Activated CD8-positive, alpha-beta T cell treated with anti-CD3 and anti-CD28 coated beads, Interleukin-2, amount 10 ng/mL, durations not matched to agents 7 days and 5 days (primary cell): Measurements from ENCODE around the gene TFB1M. TPM values are rescaled to one million over a fixed set of nuclear protein-coding genes. Genes with fewer than 3 reads are reported as not detected.
A peak's percentile ranks its signal among the peaks of the same experiment; 100 is the strongest.
"Not testable (repeated sequence)": the region's sequence is repeated elsewhere in the genome, so short reads cannot be mapped to it uniquely, and the experiment has no call there.

Experiments
- ATAC-seq: fragments of 150-1000 bp; cut with Tn5 transposase; one replicate; pipeline ENCODE4 v1.10.0; 2021; ENCODE audit warnings: moderate library complexity
- CTCF ChIA-PET: fragments of 350-600 bp; sonication (Branson Sonifier 250); formaldehyde crosslinking; loops from one replicate; lab custom pipeline; 2021; ENCODE audit warnings: antibody characterized with exemption; lab: Charles Lee
- POLR2A ChIA-PET: fragments of 350-600 bp; sonication (Branson Sonifier 250); formaldehyde crosslinking; loops from one replicate; lab custom pipeline; 2021; ENCODE audit warnings: antibody characterized with exemption; lab: Charles Lee
- DNase-seq: peaks from one replicate; pipeline ENCODE4 v3.0.0-alpha.2; 2020
- H3K27ac Mint-ChIP-seq: one replicate; pipeline ENCODE4 v1.8.0; 2021; ENCODE audit warnings: mild to moderate bottlenecking, mixed read lengths
- H3K27me3 Mint-ChIP-seq: one replicate; pipeline ENCODE4 v1.8.0; 2021; ENCODE audit warnings: low read depth, mixed read lengths
- H3K36me3 Mint-ChIP-seq: one replicate; pipeline ENCODE4 v1.8.0; 2021; ENCODE audit warnings: low read depth, mixed read lengths
- H3K4me1 Mint-ChIP-seq: one replicate; pipeline ENCODE4 v1.8.0; 2021; ENCODE audit warnings: low read depth, mixed read lengths
- H3K4me3 Mint-ChIP-seq: one replicate; pipeline ENCODE4 v1.8.0; 2021; ENCODE audit warnings: mild to moderate bottlenecking, mixed read lengths
- H3K9me3 Mint-ChIP-seq: one replicate; pipeline ENCODE4 v1.8.0; 2022; ENCODE audit warnings: mixed read lengths; ENCODE audit not compliant: insufficient read depth
- total RNA-seq, 2 experiments: library from RNA; stranded (reverse); gene quantifications; one replicate each; pipeline ENCODE4 v1.2.3, GENCODE V29; 2021

TFB1M gene
- total RNA-seq: 10 to 100 TPM; 34.9 to 35.1 TPM

DNA sequence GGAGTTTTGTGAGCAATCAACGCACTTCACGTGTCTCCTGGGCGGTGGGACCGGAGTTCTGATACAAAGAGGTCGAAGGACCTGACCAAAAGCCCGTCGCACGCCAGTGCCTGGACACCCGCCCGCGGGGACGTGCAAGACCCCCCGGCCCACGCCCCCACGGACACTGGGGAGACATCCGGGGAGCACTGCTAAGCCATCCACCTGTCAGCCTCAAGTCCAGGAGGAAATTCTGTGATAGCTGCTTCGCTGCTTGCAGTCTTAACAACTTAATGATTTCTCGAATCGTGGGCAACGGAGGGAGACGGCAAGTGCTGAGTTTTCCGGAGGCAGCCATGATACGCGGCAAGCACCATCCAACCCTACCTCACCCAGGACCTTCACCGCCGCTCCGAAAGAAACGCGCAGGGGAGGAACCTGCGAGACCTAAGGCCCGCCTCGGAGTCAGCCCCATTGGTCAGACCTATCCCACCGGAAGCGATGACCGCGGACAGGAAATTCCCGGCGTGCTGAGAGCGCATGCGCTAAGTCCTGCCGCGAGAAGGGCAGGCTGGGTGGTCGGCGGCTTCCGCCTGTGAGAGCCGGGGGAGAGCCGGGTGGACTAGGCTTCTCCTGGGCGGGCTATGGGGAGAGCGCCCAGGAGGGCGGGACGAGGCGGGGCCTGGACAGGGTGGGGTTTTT, at the start of gene TFB1M:
Gene TFB1M, minus strand, starts transcription at position 393 of the 681 bp plus-strand sequence. Its CDS starts 56 bp downstream, at position 337.
- peaks cover 30% of the 10 kb centered on the region for H3K36me3 Mint-ChIP-seq
- ATAC-seq (peak; percentile 97), DNase-seq (peak; percentile 99)
- ChIA-PET POLR2A (interaction anchor here (0.6 to 1.5 kb wide), 5 partner anchors 10 to 1707 kb away, joined by 3 to 5 read pairs (median 4); no protein-coding TSS in a partner anchor), CTCF (interaction anchor here (1.5 to 5.4 kb wide), 11 partner anchors 8 to 639 kb away, joined by 4 to 40 read pairs (median 6); no protein-coding TSS in a partner anchor)
- H3K4me3 Mint-ChIP-seq: peak within 1 kb of the TSS; percentile 98
- peaks cover 5% of the 10 kb centered on the region for H3K27me3 Mint-ChIP-seq
- peak within 1 kb of the TSS; percentile 97 for H3K27ac Mint-ChIP-seq
- H3K9me3 Mint-ChIP-seq: no peaks in the 10 kb centered on the region
- peaks cover 35% of the 10 kb centered on the region for H3K4me1 Mint-ChIP-seq

DNA sequence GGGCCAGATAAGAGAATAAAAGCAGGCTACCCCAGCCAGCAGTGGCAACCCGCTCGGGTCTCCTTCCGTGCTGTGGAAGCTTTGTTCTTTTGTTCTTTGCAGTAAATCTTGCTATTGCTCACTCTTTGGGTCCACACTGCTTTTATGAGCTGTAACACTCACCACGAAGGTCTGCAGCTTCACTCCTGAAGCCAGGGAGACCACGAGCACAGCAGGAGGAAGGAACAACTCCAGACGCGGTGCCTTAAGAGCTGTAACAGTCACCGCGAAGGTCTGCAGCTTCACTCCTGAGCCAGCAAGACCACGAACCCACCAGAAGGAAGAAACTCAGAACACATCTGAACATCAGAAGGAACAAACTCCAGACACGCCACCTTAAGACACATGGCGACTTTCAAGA, 49.7 kb upstream of the TFB1M start:
- H3K36me3 Mint-ChIP-seq, H3K27me3 Mint-ChIP-seq, ATAC-seq, H3K27ac Mint-ChIP-seq, H3K4me3 Mint-ChIP-seq, DNase-seq, H3K4me1 Mint-ChIP-seq, CTCF ChIA-PET: not testable (repeated sequence)
- H3K9me3 Mint-ChIP-seq: peaks cover 16% of the 10 kb centered on the region
- POLR2A ChIA-PET: interaction anchor here (0.8 kb wide), 1 partner anchor 23 kb away, joined by 3 read pairs; no protein-coding TSS in a partner anchor

DNA sequence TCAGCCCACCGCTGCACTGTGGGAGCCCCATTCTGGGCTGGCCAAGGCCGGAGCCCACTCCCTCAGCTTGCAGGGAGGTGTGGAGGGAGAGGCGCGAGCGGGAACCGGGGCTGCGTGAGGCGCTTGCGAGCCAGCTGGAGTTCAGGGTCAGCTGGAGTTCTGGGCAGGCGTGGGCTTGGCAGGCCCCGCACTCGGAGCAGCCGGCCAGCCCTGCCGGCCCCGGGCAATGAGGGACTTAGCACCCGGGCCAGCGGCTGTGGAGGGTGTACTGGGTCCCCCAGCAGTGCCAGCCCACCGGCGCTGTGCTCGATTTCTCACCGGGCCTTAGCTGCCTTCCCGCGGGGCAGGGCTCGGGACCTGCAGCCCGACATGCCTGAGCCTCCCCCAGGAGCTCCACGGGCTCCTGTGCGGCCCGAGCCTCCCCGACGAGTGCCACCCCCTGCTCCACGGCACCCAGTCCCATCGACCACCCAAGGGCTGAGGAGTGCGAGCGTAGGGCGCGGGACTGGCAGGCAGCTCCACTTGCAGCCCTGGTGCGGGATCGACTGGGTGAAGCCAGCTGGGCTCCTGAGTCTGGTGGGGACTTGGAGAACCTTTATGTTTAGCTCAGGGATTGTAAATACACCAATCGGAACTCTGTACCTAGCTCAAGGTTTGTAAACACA, 48.8 kb upstream of the TFB1M start:
- ATAC-seq, H3K27me3 Mint-ChIP-seq, H3K36me3 Mint-ChIP-seq, CTCF ChIA-PET, H3K4me1 Mint-ChIP-seq, DNase-seq, H3K27ac Mint-ChIP-seq, H3K4me3 Mint-ChIP-seq: not testable (repeated sequence)
- H3K9me3 Mint-ChIP-seq: peaks cover 16% of the 10 kb centered on the region
- POLR2A ChIA-PET: interaction anchor here (0.5 kb wide), 1 partner anchor 176 kb away, joined by 3 read pairs; no protein-coding TSS in a partner anchor

DNA sequence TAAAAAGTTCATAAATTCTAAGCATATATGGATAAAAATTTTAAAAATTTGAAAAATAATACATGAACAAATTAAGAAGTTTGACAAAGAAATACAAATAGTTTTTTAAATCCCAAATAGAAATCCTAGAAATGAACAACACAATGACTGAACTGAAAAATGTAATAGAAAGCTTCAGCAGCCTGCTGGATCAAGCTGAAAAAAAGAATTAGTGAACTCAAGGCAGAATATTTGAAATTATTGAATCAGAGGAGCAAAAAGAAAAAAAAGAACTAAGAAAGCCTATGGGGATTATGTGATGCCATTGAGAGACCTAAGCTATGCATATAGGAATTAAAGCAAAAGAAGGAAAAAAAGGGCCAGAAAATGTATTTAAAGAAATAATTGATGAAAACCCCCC, 39.9 kb upstream of the TFB1M start:
- Mint-ChIP-seq H3K4me3 (no peak overlapping the region), H3K9me3 (peaks cover 22% of the 10 kb centered on the region), H3K4me1 (no peaks in the 10 kb centered on the region), H3K36me3 (peaks cover 2% of the 10 kb centered on the region), H3K27me3 (peaks cover 2% of the 10 kb centered on the region), H3K27ac (no peak overlapping the region)
- no peak for DNase-seq
- ATAC-seq: no peak
- ChIA-PET POLR2A (no interaction called here), CTCF (no interaction called here)

DNA sequence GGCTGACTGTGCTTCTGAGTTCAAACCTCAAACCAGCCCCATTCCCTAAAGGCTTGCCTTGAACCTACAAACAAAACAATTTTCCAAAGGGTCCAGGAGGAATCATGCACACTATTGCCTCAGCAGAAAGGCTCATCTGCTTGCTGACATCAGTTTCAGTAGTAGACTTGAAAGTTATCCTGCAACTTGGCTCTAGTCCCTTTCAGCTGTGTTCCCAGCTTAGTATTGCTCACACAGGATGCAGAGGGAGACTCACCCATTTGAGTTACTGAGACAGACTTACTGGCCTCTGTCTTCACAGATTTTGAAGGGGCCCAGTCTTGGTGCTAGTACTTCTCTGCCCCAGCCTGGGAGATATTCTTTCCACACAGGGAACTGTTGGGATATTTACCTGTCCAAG, 38.5 kb upstream of the TFB1M start:
- ChIA-PET CTCF (no interaction called here), POLR2A (no interaction called here)
- Mint-ChIP-seq H3K36me3 (peaks cover 2% of the 10 kb centered on the region), H3K4me1 (no peaks in the 10 kb centered on the region), H3K27ac (no peak overlapping the region), H3K4me3 (no peak overlapping the region), H3K9me3 (peaks cover 30% of the 10 kb centered on the region), H3K27me3 (no peaks in the 10 kb centered on the region)
- ATAC-seq: no peak
- DNase-seq: no peak

DNA sequence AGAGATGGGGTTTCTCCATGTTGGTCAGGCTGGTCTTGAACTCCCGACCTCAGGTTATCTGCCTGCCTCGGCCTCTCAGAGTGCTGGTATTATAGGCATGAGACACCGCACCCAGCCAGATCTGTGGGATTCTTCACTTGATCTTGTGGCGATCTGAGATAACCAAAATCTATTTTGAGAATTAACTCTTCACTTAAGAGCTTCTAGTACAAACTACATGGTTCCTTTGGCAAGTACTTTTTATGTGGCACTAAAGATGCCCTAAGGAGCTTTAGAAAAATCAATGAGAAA, 37.8 kb upstream of the TFB1M start:
- Mint-ChIP-seq H3K36me3 (peaks cover 2% of the 10 kb centered on the region), H3K4me1 (no peaks in the 10 kb centered on the region), H3K4me3 (no peak overlapping the region), H3K9me3 (peaks cover 34% of the 10 kb centered on the region), H3K27me3 (no peaks in the 10 kb centered on the region), H3K27ac (no peak overlapping the region)
- no peak for ATAC-seq
- POLR2A ChIA-PET: no interaction called here
- DNase-seq: no peak
- CTCF ChIA-PET: no interaction called here

DNA sequence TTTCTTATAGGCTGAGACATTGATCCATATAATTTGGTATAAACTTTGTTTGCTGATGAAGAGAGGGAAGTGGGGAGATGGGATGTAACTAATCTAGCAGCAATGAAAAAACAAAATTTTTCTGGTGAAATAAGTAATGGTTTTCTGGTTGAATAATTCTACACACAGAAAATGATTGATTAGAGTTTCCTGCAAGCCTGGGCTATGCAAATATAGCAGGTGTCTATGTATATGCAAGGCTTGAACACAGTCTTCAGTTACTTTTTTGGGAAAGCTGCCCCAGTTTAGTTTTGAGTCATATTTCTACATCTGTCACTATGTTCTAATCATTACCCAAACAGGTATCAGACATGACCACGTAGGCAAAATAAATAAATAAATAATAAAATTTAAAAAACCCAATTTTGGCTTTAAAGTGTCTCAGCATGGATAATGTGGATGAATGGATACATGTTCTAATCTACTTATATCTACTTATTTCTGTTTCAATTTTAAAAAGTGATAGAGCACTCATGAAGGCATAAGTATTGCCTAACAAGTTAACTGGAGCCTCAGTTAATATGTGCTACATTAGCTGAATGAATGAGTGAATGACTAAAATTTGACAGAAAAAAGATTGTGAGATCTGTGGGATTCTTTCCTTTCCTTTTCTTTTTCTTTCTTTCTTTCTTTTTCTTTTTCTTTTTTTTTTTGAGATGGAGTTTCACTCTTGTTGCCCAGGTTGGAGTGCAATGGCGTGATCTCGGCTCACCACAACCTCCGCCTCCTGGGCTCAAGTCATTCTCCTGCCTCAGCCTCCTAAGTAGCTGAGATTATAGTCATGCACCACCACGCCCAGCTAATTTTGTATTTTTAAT, 37.2 kb upstream of the TFB1M start:
- Mint-ChIP-seq H3K27ac (no peak overlapping the region), H3K4me1 (no peaks in the 10 kb centered on the region), H3K9me3 (peaks cover 40% of the 10 kb centered on the region), H3K4me3 (no peak overlapping the region), H3K36me3 (peaks cover 3% of the 10 kb centered on the region), H3K27me3 (no peaks in the 10 kb centered on the region)
- ATAC-seq (no peak), DNase-seq (no peak)
- ChIA-PET CTCF (no interaction called here), POLR2A (no interaction called here)

DNA sequence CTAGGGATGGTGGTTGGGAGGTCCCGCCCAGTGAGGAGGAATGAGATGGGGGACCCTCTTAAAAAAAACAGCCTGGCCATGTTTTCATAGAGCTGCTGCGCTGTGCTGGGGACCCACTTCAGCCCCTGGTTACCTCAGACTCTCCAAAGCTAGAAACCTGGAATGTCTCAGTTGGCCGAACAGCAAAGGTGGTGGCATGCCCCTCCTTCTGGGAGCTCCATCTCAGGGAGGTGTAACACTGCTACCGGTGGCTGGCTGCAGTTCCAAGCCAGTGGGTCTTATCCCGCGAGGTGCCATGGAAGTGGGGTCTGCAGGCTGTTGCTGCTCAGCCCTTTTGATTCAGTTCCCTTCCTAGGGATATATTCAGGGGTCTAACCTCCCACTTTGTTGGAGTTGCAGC, 35.7 kb upstream of the TFB1M start:
- Mint-ChIP-seq H3K4me3 (no peak overlapping the region), H3K27ac (no peak overlapping the region), H3K9me3 (peaks cover 40% of the 10 kb centered on the region), H3K27me3 (no peaks in the 10 kb centered on the region), H3K4me1 (no peaks in the 10 kb centered on the region), H3K36me3 (peaks cover 3% of the 10 kb centered on the region)
- DNase-seq (no peak), ATAC-seq (no peak)
- ChIA-PET CTCF (no interaction called here), POLR2A (interaction anchor here (0.6 to 1.7 kb wide), 2 partner anchors 11 to 975 kb away, joined by 3 read pairs; no protein-coding TSS in a partner anchor)

DNA sequence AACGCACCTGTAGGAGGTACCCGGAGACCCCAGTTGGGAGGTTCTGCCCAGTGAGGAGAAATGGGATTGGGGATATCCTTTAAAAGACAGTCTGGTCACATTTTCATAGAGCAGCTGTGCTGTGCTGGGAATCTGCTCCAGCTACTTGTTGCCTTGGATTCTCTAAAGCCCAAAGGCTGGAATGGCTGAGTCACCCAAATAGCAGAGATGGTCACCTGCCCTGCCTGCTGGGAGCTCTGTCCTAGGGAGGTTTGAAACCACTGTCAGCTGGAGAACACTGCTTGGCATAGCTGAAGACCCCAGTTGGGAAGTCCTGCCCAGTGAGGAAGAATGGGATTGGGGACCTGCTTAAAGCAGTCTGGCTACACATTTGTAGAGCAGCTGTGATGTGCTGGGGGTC, 34.8 kb upstream of the TFB1M start:
- Mint-ChIP-seq H3K4me1 (no peaks in the 10 kb centered on the region), H3K4me3 (no peak overlapping the region), H3K36me3 (peaks cover 2% of the 10 kb centered on the region), H3K27me3 (no peaks in the 10 kb centered on the region), H3K9me3 (peaks cover 38% of the 10 kb centered on the region), H3K27ac (no peak overlapping the region)
- CTCF ChIA-PET: no interaction called here
- DNase-seq (no peak), ATAC-seq (no peak)
- POLR2A ChIA-PET: interaction anchor here (1.7 kb wide), 1 partner anchor 10 kb away, joined by 3 read pairs; no protein-coding TSS in a partner anchor

DNA sequence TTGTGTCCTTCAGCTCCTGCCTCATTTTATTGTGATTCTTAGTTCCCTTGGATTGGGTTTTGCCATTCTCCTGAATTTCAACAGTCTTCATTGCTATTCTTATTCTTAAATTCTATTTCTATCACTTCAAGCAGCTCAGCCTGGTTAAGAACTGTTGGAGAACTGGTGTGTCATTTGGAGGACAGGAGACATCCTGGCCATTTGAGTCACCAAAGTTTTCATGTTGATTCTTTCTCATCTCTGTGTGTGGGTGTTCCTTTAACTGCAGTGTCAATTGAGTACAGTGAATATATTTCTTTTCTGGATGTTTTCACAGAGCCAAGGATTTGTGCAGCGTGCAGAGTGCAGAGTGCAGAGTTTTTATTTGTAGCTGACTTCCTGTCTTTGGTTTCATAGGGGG, 33.5 kb upstream of the TFB1M start:
- POLR2A ChIA-PET: no interaction called here
- no peaks in the 10 kb centered on the region for H3K4me1 Mint-ChIP-seq
- no peak overlapping the region for H3K27ac Mint-ChIP-seq
- ATAC-seq: no peak
- H3K27me3 Mint-ChIP-seq: no peaks in the 10 kb centered on the region
- no peak overlapping the region for H3K4me3 Mint-ChIP-seq
- H3K36me3 Mint-ChIP-seq: peaks cover 2% of the 10 kb centered on the region
- H3K9me3 Mint-ChIP-seq: peaks cover 37% of the 10 kb centered on the region
- no peak for DNase-seq
- CTCF ChIA-PET: no interaction called here

DNA sequence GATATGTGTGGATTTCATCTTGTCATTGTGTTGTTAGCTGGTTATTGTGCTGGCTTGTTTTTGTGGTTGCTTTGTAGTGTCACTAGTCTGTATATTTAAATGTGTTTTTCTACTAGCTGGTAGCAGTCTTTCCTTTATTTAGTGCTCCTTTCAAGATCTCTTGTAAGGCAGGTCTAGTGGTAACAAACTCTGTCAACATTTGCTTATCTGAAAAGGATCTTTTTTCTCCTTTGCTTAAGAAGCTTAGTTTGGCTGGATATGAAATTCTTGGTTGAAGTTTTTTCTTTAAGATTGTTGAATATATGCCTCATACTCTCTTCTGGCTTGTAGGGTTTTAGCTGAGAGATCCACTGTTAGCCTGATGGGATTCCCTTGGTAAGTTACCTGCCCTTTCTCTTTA, 32.7 kb upstream of the TFB1M start:
- no peaks in the 10 kb centered on the region for H3K4me1 Mint-ChIP-seq
- POLR2A ChIA-PET: no interaction called here
- no peaks in the 10 kb centered on the region for H3K27me3 Mint-ChIP-seq
- peaks cover 2% of the 10 kb centered on the region for H3K36me3 Mint-ChIP-seq
- no peak for DNase-seq
- H3K4me3 Mint-ChIP-seq: no peak overlapping the region
- CTCF ChIA-PET: no interaction called here
- peaks cover 30% of the 10 kb centered on the region for H3K9me3 Mint-ChIP-seq
- H3K27ac Mint-ChIP-seq: no peak overlapping the region
- ATAC-seq: no peak
